SU-DHL-6 (cell line): ENCODE measurements around the gene HS6ST2.

Experiments
- CTCF ChIP-seq: fragments of 200-600 bp; sonication (generic); IDR thresholded peaks from one replicate; pipeline ENCODE4 v1.5.1; 2017; ENCODE audit warnings: antibody characterized with exemption, mild to moderate bottlenecking, low read length, moderate library complexity; ENCODE audit not compliant: insufficient read depth, poor library complexity, severe bottlenecking
- EZH2phosphoT487 ChIP-seq: fragments of 200-600 bp; sonication (generic), shearing (Covaris generic); conservative IDR thresholded peaks from 2 replicates; pipeline ENCODE4 v1.6.1; 2018; ENCODE audit warnings: mild to moderate bottlenecking, antibody characterized with exemption, low read length, moderate library complexity, mixed read lengths

GRCh38 chrX:132592880-132593279 is 365.5 kb downstream of the HS6ST2 start:
- no peak for TF ChIP-seq CTCF
- TF ChIP-seq EZH2phosphoT487 = no peak
